Endodermal cell (in vitro differentiated cells): ENCODE measurements around the gene USB1. TPM values are rescaled to one million over a fixed set of nuclear protein-coding genes. Genes with fewer than 3 reads are reported as not detected.

Source experiments
- DNase-seq: peaks from one replicate; pipeline ENCODE4 v3.0.0-alpha.2; 2017
- H3K27ac ChIP-seq: 2 replicates; pipeline ENCODE4 v1.5.1; 2013; ENCODE audit warnings: mild to moderate bottlenecking, low read depth, low read length, moderate library complexity
- H3K27me3 ChIP-seq: 2 replicates; pipeline ENCODE4 v1.6.1; 2013; ENCODE audit warnings: mild to moderate bottlenecking, low read length, moderate library complexity; ENCODE audit not compliant: insufficient read depth, control insufficient read depth, poor library complexity, severe bottlenecking
- H3K36me3 ChIP-seq: 2 replicates; pipeline ENCODE4 v1.7.0; 2013; ENCODE audit warnings: mild to moderate bottlenecking, low read length, moderate library complexity; ENCODE audit not compliant: control insufficient read depth, insufficient read depth
- H3K4me1 ChIP-seq: one replicate; pipeline ENCODE4 v1.7.0; 2013; ENCODE audit warnings: low read length; ENCODE audit not compliant: control insufficient read depth, insufficient read depth
- H3K4me3 ChIP-seq: 2 replicates; pipeline ENCODE4 v1.5.1; 2013; ENCODE audit warnings: mild to moderate bottlenecking, low read length, moderate library complexity
- H3K9ac ChIP-seq: 2 replicates; pipeline ENCODE4 v1.6.1; 2013; ENCODE audit warnings: mild to moderate bottlenecking, low read length, moderate library complexity; ENCODE audit not compliant: poor library complexity, severe bottlenecking; ENCODE audit errors: extremely low read depth
- H3K9me3 ChIP-seq: 2 replicates; pipeline ENCODE4 v1.6.1; 2013; ENCODE audit warnings: mild to moderate bottlenecking, low read length, moderate library complexity; ENCODE audit not compliant: control insufficient read depth
- H3K27ac Mint-ChIP-seq: 2 replicates; pipeline ENCODE4 v1.8.0; 2020; ENCODE audit warnings: mixed read lengths
- H3K27me3 Mint-ChIP-seq: 2 replicates; pipeline ENCODE4 v1.8.0; 2021; ENCODE audit warnings: mild to moderate bottlenecking, mixed read lengths; ENCODE audit not compliant: insufficient read depth
- H3K36me3 Mint-ChIP-seq: 2 replicates; pipeline ENCODE4 v1.8.0; 2020; ENCODE audit warnings: low read depth, mixed read lengths
- H3K4me1 Mint-ChIP-seq: 2 replicates; pipeline ENCODE4 v1.8.0; 2020; ENCODE audit warnings: mixed read lengths
- H3K4me3 Mint-ChIP-seq: 2 replicates; pipeline ENCODE4 v1.8.0; 2020; ENCODE audit warnings: mild to moderate bottlenecking, moderate library complexity, mixed read lengths
- H3K9me3 Mint-ChIP-seq: 2 replicates; pipeline ENCODE4 v1.8.0; 2020; ENCODE audit warnings: mild to moderate bottlenecking, mixed read lengths
- WGBS, 2 experiments: methylation state at CpG; one replicate each; pipeline versions ENCODE4 v1.1.5 to v1.1.7; 2013; ENCODE audit warnings: missing lambda C conversion rate in 2 of 2, mixed read lengths in 1 of 2; ENCODE audit not compliant: insufficient coverage in 1 of 2, insufficient read length in 1 of 2; 5-methylcytosine and 5-hydroxymethylcytosine counted together
- total RNA-seq, 2 donors: library from RNA; stranded (reverse); fragmentation: NEBNext Ultra II Directional in 1 of 2; extraction: Animal tissue kit (Norgen Biotek cat#: 25700) in 1 of 2; gene quantifications; 2 replicates in 1 of 2; 3 replicates in 1 of 2; pipeline ENCODE4 v1.2.1, GENCODE V29; 2021
- TF ChIP-seq, protein P1 (sequence below): fragments of 200-600 bp; sonication (generic); conservative IDR thresholded peaks from 2 replicates; pipeline ENCODE4 v1.5.0; 2021; ENCODE audit warnings: antibody characterized with exemption, mild to moderate bottlenecking

USB1 gene
- total RNA-seq, 2 donors from 2014 or later, result 139 to 163 TPM

DNA sequence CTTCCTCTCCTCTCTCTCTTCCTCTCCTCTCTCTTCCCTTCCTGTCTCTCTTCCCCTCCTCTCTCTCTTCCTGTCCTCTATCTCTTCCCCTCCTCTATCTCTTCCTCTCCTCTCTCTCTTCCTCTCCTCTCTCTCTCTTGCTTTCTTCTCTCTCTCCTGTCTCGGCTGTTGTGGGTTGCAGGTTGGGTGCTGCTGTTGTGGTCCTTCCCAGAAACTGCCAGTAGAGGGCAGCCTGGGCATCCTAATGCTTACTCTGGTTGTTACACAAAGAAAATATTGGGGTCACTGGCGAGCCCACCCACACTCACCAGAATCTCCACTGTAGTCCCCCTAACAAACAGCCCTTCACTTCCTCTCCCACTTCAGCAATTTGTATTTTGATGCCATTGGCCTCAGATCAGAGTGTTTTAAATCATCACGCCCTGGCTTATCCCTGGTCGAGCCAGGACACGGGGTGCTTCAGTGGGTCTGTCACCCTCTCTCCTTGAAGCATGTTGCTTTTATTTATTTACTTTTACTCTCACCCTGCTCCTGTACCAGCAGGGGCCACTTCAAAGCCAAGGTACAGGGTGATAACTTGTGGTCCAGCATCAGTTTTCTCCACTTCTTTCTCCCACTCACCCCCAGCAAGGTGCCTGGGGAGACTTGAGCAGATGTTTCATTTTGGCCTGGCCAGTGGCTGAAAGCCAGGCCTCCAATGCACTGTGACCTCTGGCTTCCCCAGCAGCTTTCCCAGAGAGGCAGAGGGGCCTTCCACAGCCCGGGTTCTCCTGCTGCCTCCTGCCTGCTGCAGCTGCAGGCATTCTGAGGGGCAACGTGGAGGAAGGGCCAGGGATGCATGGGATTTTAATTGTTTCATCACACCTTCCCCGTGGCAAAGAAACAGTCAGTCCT is 19.7 kb downstream of the USB1 start:
- Mint-ChIP-seq H3K9me3 (no peaks in the 10 kb centered on the region), H3K36me3 (peaks cover 10% of the 10 kb centered on the region), H3K27me3 (no peaks in the 10 kb centered on the region), H3K4me3 (no peak overlapping the region), H3K27ac (peak overlapping the region; percentile 49), H3K4me1 (peaks cover 30% of the 10 kb centered on the region)
- Histone ChIP-seq H3K9me3 (no peaks in the 10 kb centered on the region), H3K4me3 (no peak overlapping the region), H3K4me1 (peaks cover 13% of the 10 kb centered on the region), H3K9ac (no peak overlapping the region), H3K27me3 (no peaks in the 10 kb centered on the region), H3K36me3 (peaks cover 50% of the 10 kb centered on the region), H3K27ac (peak overlapping the region; percentile 4)
- whole genome bisulfite sequencing, 2 experiments, result 76 to 79% methylated on average over 7 to 8 of the region's 8 CpGs
- TF ChIP-seq, protein P1, sequence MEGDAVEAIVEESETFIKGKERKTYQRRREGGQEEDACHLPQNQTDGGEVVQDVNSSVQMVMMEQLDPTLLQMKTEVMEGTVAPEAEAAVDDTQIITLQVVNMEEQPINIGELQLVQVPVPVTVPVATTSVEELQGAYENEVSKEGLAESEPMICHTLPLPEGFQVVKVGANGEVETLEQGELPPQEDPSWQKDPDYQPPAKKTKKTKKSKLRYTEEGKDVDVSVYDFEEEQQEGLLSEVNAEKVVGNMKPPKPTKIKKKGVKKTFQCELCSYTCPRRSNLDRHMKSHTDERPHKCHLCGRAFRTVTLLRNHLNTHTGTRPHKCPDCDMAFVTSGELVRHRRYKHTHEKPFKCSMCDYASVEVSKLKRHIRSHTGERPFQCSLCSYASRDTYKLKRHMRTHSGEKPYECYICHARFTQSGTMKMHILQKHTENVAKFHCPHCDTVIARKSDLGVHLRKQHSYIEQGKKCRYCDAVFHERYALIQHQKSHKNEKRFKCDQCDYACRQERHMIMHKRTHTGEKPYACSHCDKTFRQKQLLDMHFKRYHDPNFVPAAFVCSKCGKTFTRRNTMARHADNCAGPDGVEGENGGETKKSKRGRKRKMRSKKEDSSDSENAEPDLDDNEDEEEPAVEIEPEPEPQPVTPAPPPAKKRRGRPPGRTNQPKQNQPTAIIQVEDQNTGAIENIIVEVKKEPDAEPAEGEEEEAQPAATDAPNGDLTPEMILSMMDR, result peak; percentile 87
- DNase-seq, result peak; percentile 91

DNA sequence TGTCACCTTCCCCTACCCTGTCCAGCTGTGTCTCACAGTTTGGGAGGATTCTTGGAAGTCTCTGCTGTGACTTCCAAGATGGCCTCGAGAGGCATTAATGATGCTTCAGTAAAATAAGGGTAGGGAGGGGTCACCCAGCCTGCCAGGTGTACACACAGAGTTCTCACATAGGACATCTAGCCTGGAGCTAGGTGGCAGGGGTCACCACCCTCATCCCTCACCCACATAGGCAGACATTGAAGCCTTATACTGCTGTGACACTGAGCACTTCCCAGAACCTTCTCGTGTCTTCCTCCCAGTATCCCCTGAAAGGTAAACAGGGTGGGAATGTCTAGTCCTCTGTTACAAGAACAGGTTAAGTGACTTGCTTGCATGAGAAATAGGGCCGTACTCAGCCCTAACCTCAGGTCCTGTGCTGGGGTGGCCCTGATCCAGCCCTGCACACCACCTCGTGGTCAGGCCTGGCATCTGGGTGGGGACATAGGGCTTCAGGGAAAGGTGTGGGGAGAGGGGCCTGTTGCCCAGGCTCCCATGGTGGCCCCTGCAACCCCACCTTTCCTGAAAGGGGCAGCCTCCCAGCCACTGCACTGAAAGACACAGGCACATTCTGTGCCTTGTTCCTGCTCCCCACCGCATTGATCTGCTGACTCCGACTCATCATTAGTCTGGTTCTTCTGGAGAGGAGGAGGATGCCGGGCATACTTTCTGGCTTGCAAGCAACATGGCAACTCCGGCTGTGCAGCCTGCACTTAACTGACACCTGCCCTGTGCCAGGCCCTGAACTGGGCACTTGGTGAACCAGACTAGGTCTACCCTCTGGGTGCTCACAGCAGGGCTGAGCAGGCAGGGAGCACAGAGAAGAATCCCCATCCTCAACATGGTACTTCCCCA is 20.7 kb downstream of the USB1 start:
- H3K9me3 ChIP-seq, result no peaks in the 10 kb centered on the region
- peak overlapping the region; percentile 82 for H3K27ac Mint-ChIP-seq
- peaks cover 10% of the 10 kb centered on the region for H3K36me3 Mint-ChIP-seq
- peaks cover 30% of the 10 kb centered on the region for H3K4me1 Mint-ChIP-seq
- TF ChIP-seq, protein P1, result no peak
- peaks cover 13% of the 10 kb centered on the region for H3K4me1 ChIP-seq
- no peak overlapping the region for H3K4me3 ChIP-seq
- 84 to 93% methylated on average over 5 to 8 of the region's 8 CpGs for WGBS, 2 experiments
- no peaks in the 10 kb centered on the region for H3K27me3 ChIP-seq
- no peak overlapping the region for H3K27ac ChIP-seq
- no peaks in the 10 kb centered on the region for H3K27me3 Mint-ChIP-seq
- no peak overlapping the region for H3K9ac ChIP-seq
- H3K9me3 Mint-ChIP-seq, result no peaks in the 10 kb centered on the region
- peaks cover 40% of the 10 kb centered on the region for H3K36me3 ChIP-seq
- no peak overlapping the region for H3K4me3 Mint-ChIP-seq
- DNase-seq, result no peak

DNA sequence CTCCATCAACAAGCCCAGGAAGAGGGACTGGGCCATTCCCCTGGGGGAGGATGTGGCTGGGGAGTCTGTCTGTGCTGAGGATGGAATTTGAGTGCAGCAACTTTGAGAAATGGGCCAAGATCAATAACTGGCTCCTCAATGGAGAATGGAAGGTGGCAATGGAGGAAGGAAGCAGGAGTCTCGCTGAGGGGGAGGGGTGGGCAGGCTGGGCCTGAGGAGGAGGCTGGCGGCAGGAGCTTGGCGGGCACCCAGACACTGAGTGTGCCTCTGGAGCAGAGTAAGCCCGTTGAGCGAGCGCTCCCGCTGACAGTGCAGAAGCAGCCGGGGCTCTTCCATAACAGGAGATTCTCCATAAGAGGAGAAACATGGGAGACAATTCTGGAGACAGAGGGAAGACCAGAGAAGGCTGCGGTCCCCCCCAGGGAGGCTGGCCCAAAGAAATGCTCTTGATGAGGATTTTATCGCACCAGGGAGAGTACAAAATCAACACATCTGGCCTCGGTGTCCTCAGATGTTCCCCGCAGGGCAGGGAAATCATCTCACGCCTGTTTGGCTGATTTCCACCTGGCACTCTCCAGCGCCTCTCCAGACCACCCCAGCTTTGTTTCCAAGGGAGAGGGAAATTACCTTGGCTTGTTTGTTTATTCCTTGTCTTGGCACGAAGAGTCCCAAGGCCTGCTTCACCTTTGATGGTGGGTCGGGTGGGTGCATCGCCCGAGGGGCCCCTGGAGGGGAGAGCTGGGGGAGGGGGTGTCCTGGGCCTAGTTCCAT is 21.6 kb downstream of the USB1 start:
- Mint-ChIP-seq H3K4me1 (peaks cover 31% of the 10 kb centered on the region), H3K36me3 (peaks cover 10% of the 10 kb centered on the region), H3K27ac (peak overlapping the region; percentile 82), H3K4me3 (no peak overlapping the region), H3K27me3 (no peaks in the 10 kb centered on the region), H3K9me3 (no peaks in the 10 kb centered on the region)
- Histone ChIP-seq H3K4me3 (no peak overlapping the region), H3K4me1 (peaks cover 13% of the 10 kb centered on the region), H3K36me3 (peaks cover 33% of the 10 kb centered on the region), H3K9ac (no peak overlapping the region), H3K27me3 (no peaks in the 10 kb centered on the region), H3K9me3 (no peaks in the 10 kb centered on the region), H3K27ac (no peak overlapping the region)
- no peak for DNase-seq
- TF ChIP-seq, protein P1, result no peak
- 53 to 64% methylated on average over 13 to 18 of the region's 18 CpGs for WGBS, 2 experiments
